ENCODE measurements around the gene MGST3.
"Not testable (repeated sequence)": the region's sequence is repeated elsewhere in the genome, so short reads cannot be mapped to it uniquely, and the experiment has no call there.

GRCh38 chr1:165591391-165591790, 39.6 kb upstream of the MGST3 start:
- not testable (repeated sequence) for TF ChIP-seq CTCF, EP300, POLR2A (IDR thresholded peaks at IDR 0.05)

Measured in ovary (tissue), 3 donors.